Ovary (tissue), 9 donors: ENCODE data around the gene GYS1. TPM values are rescaled to one million over a fixed set of nuclear protein-coding genes. Genes with fewer than 3 reads are reported as not detected.

ENCODE experiments used
- DNase-seq, 5 donors: peaks; one replicate each; pipeline ENCODE4 v3.0.0-alpha.2; 2019 to 2020
- H3K27ac ChIP-seq, 2 donors: fragments of 200-600 bp; one replicate each; pipeline versions ENCODE4 v1.5.1 to v1.8.0; 2019 to 2022
- H3K27me3 ChIP-seq: fragments of 200-600 bp; one replicate; pipeline ENCODE4 v1.8.0; 2022
- H3K36me3 ChIP-seq: fragments of 200-600 bp; sonication (generic); one replicate; pipeline ENCODE4 v1.5.1; 2019
- H3K4me1 ChIP-seq: one replicate; pipeline ENCODE4 v1.8.1; 2013; ENCODE audit warnings: mild to moderate bottlenecking, moderate library complexity; ENCODE audit not compliant: insufficient read depth
- H3K4me3 ChIP-seq: fragments of 200-600 bp; sonication (generic); one replicate; pipeline ENCODE4 v1.5.1; 2017
- H3K9me3 ChIP-seq, 2 donors: fragments of 200-600 bp in 1 of 2; sonication (generic) in 1 of 2; one replicate each; pipeline versions ENCODE4 v1.5.1 to v1.8.1; 2013 to 2019; ENCODE audit warnings: mild to moderate bottlenecking in 1 of 2, moderate library complexity in 1 of 2
- EP300 ChIP-seq: sonication (generic); formaldehyde crosslinking; IDR thresholded peaks from one replicate; pipeline ENCODE4 v1.6.1; 2017; ENCODE audit warnings: antibody characterized with exemption
- POLR2A ChIP-seq: fragments of 450-650 bp; IDR thresholded peaks from one replicate; pipeline ENCODE4 v1.6.1; 2017; ENCODE audit warnings: antibody characterized with exemption, mild to moderate bottlenecking, moderate library complexity
- WGBS, 3 donors: extraction: QIAGEN DNeasy Blood & Tissue Kit in 1 of 3; methylation state at CpG; one replicate each; pipeline versions ENCODE4 v1.1.5 to v1.1.7; 2013 to 2017; 5-methylcytosine and 5-hydroxymethylcytosine counted together
- intact Hi-C, 4 donors: fragments of 100-400 bp; cut with DNase I; formaldehyde crosslinking; loops; one replicate each; pipeline versions ENCODE4 v1.11.0 to v1.15.1; 2022 to 2023
- polyA plus RNA-seq, 2 donors: library from polyadenylated mRNA; stranded (reverse); fragments of 200-250 nt in 1 of 2; fragments of 350-450 nt in 1 of 2; fragmentation: Illumina TruSeq in 1 of 2; extraction: RNeasy Lipid Tissue Mini Kit (QIAGEN cat#74804) in 1 of 2; gene quantifications; one replicate each; pipeline ENCODE4 v1.2.3, GENCODE V29; 2013 to 2014
- total RNA-seq, 7 donors: library from RNA; depleted of rRNA in 2 of 7; stranded (reverse); fragments of >200 nt in 2 of 7; fragmentation: NEBNext Ultra II Directional in 3 of 7; extraction: Animal tissue kit (Norgen Biotek cat#: 25700) in 3 of 7; gene quantifications; one replicate each; pipeline versions ENCODE4 v1.1.0 to v1.2.4, GENCODE V29; 2016 to 2023
- TF ChIP-seq, protein P1 (sequence below), 3 donors: fragments of 450-650 bp in 2 of 3; fragments of 200-600 bp in 1 of 3; IDR thresholded peaks; one replicate each; pipeline versions ENCODE4 v1.5.1 to v1.8.0; 2016 to 2022; ENCODE audit warnings: antibody characterized with exemption in 3 of 3, mild to moderate bottlenecking in 1 of 3
- donor health status: DM: no; HTN: no; CAD: no; lungs with moderate emphysema.
- donor health status: DM: no; HTN: no; CAD: no.
- donor health status: Bipolar disorder and iron deficiency.
- donor health status: DM: yes; HTN: yes; CAD: no.
- donor health status: DM: no; HTN: no; CAD: no.
- donor health status: DM: yes; HTN: yes; CAD: no.

Gene GYS1
- total and polyA plus RNA-seq, 9 donors, result 16.3 to 33.6 (median 29.0) TPM

DNA sequence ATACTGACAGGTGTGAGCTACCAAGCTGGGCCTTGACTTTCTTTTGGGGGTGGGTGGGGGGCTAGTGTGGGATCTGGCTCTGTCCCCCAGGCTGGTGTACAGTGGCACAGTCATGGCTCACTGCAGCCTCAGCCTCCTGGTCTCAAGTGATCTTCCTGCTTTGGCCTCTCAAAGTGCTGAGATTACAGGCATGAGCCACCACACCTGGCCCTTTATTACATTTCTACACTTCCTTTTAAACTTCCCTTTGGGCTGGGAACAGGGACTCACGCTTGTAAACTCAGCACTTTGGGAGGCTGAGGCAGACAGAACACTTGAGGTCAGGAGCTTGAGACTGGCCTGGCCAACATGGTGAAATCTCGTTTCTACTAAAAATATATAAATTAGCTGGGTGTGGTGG lies 16.0 kb downstream of the GYS1 start:
- Histone ChIP-seq H3K4me3 (no peak overlapping the region), H3K4me1 (no peaks in the 10 kb centered on the region), H3K36me3 (no peaks in the 10 kb centered on the region), H3K9me3 (no peaks in the 10 kb centered on the region), H3K27me3 (no peaks in the 10 kb centered on the region), H3K27ac (no peak overlapping the region)
- WGBS, 3 donors, result 75 to 92% (median 87%) methylated on average over 2 of the region's 2 CpGs
- intact Hi-C loops, result loop anchor here in 1 of 4 donors (5.0 kb wide), 1 partner anchor 180 kb away; no protein-coding TSS in a partner anchor
- TF ChIP-seq EP300, result no peak
- DNase-seq, result no peak

DNA sequence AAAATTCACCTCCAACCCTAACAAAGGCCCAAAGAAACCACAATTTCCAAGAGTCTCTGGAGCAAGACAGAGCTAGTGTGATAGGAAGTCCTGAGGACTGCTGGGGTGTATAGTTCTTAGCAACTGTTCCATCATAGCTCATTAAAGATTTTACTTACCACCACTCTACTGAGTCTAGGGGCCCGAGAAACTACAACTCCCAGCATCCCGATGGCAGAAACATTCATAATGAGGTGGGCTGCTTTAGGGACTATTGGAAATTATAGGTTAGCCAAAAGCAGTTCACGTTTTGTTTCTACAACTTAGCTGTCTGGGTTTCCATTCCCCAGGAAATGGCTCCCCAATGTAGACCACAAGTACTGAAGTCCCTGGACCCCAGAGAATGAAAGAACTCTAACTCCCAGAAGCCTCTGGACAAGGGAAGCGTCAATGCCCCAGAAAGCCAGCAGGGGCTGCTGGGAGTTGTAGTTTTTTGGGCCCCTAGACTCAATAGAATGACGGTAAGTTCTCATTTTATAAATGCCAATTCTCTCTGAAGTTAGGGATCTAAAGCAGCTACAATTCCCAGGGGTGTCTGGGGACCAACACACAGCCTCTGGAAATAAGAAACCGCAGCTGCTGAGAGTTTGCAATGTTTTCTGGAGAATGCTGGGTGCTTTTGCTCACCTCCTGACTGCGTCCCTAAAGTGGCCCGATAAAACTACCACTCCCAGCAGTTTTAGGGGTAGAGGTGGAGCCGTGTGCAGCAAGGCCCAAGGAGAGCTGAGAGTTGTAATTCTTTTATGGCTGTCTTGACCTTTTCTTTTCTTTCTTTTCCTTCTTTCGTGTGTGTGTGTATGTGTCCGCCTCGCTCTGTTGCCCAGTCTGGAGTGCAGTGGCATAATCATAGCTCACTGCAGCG lies 16.9 kb downstream of the GYS1 start:
- no peak for TF ChIP-seq EP300
- TF ChIP-seq POLR2A, result no peak
- TF ChIP-seq, protein P1, sequence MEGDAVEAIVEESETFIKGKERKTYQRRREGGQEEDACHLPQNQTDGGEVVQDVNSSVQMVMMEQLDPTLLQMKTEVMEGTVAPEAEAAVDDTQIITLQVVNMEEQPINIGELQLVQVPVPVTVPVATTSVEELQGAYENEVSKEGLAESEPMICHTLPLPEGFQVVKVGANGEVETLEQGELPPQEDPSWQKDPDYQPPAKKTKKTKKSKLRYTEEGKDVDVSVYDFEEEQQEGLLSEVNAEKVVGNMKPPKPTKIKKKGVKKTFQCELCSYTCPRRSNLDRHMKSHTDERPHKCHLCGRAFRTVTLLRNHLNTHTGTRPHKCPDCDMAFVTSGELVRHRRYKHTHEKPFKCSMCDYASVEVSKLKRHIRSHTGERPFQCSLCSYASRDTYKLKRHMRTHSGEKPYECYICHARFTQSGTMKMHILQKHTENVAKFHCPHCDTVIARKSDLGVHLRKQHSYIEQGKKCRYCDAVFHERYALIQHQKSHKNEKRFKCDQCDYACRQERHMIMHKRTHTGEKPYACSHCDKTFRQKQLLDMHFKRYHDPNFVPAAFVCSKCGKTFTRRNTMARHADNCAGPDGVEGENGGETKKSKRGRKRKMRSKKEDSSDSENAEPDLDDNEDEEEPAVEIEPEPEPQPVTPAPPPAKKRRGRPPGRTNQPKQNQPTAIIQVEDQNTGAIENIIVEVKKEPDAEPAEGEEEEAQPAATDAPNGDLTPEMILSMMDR (IDR thresholded peaks at IDR 0.05), result no peak
- H3K27ac ChIP-seq, result no peak overlapping the region

DNA sequence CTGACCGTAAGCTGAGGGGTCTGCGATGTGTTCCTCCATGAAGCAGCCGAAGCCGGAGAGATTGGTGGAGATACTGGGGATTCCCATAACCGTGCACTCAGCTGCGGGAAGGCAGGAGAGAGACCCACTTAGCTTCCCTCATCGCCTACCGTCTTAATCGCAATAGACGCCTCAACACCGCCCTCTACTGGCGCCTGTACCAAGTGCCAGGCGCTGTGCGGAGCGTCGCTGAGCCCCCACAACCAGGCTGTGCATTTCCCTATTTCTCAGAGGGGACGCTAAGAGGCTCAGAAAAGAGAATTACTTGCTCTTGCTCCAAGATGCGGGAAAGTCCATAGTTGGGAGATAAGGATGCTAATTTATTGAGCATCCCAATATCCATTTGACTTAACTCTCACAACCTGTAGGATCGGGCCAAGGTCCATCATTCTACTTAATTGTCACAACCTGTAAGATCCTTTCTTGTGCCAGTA lies 22.1 kb downstream of the GYS1 start:
- peak; percentile 78 to 91 (median 85) for DNase-seq
- no peaks in the 10 kb centered on the region for H3K36me3 ChIP-seq
- intact Hi-C loops, result loop anchor here in 2 of 4 donors (5.0 kb wide), 2 partner anchors 184 to 189 kb away; no protein-coding TSS in a partner anchor
- WGBS, 3 donors, result 17 to 20% (median 19%) methylated on average over 19 of the region's 19 CpGs
- H3K4me3 ChIP-seq, result no peak overlapping the region
- H3K9me3 ChIP-seq, result no peaks in the 10 kb centered on the region
- TF ChIP-seq, protein P1 (IDR thresholded peaks at IDR 0.05), result peak; percentile 81 to 84 (median 84)
- no peak for TF ChIP-seq EP300
- peaks cover 3% of the 10 kb centered on the region for H3K4me1 ChIP-seq
- no peaks in the 10 kb centered on the region for H3K27me3 ChIP-seq
- H3K27ac ChIP-seq, result no peak overlapping the region

More for the DNA sequence above, 16.9 kb downstream of the GYS1 start:
- no peaks in the 10 kb centered on the region for H3K4me1 ChIP-seq
- no peaks in the 10 kb centered on the region for H3K36me3 ChIP-seq
- no peak overlapping the region for H3K4me3 ChIP-seq
- WGBS, 3 donors, result 84 to 87% (median 85%) methylated on average over 13 of the region's 13 CpGs
- intact Hi-C loops, result loop anchor here in 1 of 4 donors (5.0 kb wide), 1 partner anchor 179 kb away; no protein-coding TSS in a partner anchor
- DNase-seq, result no peak
- no peaks in the 10 kb centered on the region for H3K27me3 ChIP-seq
- no peaks in the 10 kb centered on the region for H3K9me3 ChIP-seq

DNA sequence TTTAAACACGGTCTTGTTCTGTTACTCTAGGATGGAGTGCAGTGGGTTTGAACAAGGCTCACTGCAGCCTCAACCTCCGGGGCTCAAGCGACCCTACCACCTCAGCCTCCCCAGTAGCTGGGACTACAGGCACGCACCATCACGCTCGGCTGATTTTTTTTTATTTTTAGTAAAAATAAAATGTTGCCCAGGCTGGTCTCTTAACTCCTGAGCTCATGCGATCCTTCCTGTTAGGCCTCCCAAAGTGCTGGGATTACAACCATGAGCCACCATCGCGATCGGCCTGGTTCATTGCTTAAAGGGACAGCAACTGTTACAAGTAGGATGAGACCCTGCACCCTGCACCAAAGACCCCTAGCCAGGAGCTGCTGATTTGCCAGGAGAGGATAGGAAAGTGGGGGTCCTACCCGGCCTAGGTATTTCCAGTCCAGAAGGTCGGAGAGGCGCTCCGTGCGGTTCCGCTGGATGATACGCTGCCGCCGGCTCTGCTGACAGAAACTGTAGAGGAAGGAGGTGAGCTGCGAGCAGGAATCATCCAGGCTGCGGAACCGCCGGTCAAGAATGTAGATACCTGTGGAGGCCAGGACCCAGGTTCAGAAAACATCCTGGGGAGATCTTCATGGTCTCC lies 22.9 kb downstream of the GYS1 start:
- DNase-seq, result peak in 2 of 5 donors; percentile 40 to 45
- no peaks in the 10 kb centered on the region for H3K9me3 ChIP-seq
- no peaks in the 10 kb centered on the region for H3K27me3 ChIP-seq
- WGBS, 3 donors, result 81 to 82% (median 82%) methylated on average over 22 to 23 of the region's 23 CpGs
- no peaks in the 10 kb centered on the region for H3K36me3 ChIP-seq
- peaks cover 3% of the 10 kb centered on the region for H3K4me1 ChIP-seq
- intact Hi-C loops, result loop anchor here in 2 of 4 donors (5.0 kb wide), 2 partner anchors 183 to 188 kb away; no protein-coding TSS in a partner anchor
- no peak overlapping the region for H3K4me3 ChIP-seq
- no peak overlapping the region for H3K27ac ChIP-seq
- TF ChIP-seq POLR2A (no peak), EP300 (no peak)
- TF ChIP-seq, protein P1 (IDR thresholded peaks at IDR 0.05), result no peak
